ENCODE results near the gene ESM1. TPM values are rescaled to one million over a fixed set of nuclear protein-coding genes. Genes with fewer than 3 reads are reported as not detected.

The ESM1 gene
- polyA plus RNA-seq, 1 donor from 2014 or later = not detected

DNA sequence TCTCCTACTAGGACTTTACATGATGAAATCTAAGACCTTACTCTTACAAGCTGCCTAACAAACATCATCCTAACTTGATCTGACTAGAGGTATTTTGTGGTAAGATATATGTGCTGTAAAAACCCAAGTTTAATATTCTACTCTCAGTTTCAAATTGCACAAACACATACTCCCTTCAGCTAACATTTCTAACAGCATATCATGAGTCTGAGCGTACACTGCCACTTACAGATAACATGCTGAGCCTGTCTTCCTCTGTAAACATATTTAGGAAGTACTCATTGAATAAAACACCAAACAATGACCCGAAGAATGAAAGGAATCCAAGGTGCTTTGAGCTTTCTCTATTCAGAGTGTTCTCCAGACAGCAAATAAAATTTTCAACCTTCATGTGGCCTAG lies 7.9 kb upstream of the ESM1 start:
- no peak overlapping the region for H3K4me3 ChIP-seq (ENCODE audit: low read length)
- no peak overlapping the region for H2AFZ ChIP-seq (ENCODE audit: low read depth, low read length)
- H3K4me2 ChIP-seq (ENCODE audit: low read length) = no peak overlapping the region
- H3F3A ChIP-seq (ENCODE audit: insufficient read depth, low read length, poor library complexity, severe bottlenecking) = no peaks in the 10 kb centered on the region
- H3K9ac ChIP-seq (ENCODE audit: low read length) = no peak overlapping the region
- H3K36me3 ChIP-seq (ENCODE audit: insufficient read depth, low read length) = no peaks in the 10 kb centered on the region
- TF ChIP-seq, protein P1, sequence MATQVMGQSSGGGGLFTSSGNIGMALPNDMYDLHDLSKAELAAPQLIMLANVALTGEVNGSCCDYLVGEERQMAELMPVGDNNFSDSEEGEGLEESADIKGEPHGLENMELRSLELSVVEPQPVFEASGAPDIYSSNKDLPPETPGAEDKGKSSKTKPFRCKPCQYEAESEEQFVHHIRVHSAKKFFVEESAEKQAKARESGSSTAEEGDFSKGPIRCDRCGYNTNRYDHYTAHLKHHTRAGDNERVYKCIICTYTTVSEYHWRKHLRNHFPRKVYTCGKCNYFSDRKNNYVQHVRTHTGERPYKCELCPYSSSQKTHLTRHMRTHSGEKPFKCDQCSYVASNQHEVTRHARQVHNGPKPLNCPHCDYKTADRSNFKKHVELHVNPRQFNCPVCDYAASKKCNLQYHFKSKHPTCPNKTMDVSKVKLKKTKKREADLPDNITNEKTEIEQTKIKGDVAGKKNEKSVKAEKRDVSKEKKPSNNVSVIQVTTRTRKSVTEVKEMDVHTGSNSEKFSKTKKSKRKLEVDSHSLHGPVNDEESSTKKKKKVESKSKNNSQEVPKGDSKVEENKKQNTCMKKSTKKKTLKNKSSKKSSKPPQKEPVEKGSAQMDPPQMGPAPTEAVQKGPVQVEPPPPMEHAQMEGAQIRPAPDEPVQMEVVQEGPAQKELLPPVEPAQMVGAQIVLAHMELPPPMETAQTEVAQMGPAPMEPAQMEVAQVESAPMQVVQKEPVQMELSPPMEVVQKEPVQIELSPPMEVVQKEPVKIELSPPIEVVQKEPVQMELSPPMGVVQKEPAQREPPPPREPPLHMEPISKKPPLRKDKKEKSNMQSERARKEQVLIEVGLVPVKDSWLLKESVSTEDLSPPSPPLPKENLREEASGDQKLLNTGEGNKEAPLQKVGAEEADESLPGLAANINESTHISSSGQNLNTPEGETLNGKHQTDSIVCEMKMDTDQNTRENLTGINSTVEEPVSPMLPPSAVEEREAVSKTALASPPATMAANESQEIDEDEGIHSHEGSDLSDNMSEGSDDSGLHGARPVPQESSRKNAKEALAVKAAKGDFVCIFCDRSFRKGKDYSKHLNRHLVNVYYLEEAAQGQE (IDR thresholded peaks at IDR 0.05; ENCODE audit: borderline replicate concordance) = no peak
- TF ChIP-seq, protein P2, sequence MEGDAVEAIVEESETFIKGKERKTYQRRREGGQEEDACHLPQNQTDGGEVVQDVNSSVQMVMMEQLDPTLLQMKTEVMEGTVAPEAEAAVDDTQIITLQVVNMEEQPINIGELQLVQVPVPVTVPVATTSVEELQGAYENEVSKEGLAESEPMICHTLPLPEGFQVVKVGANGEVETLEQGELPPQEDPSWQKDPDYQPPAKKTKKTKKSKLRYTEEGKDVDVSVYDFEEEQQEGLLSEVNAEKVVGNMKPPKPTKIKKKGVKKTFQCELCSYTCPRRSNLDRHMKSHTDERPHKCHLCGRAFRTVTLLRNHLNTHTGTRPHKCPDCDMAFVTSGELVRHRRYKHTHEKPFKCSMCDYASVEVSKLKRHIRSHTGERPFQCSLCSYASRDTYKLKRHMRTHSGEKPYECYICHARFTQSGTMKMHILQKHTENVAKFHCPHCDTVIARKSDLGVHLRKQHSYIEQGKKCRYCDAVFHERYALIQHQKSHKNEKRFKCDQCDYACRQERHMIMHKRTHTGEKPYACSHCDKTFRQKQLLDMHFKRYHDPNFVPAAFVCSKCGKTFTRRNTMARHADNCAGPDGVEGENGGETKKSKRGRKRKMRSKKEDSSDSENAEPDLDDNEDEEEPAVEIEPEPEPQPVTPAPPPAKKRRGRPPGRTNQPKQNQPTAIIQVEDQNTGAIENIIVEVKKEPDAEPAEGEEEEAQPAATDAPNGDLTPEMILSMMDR (IDR thresholded peaks at IDR 0.05; ENCODE audit: poor library complexity, severe bottlenecking) = no peak
- TF ChIP-seq RAD21 (conservative IDR thresholded peaks at IDR 0.05) = no peak
- no peak for TF ChIP-seq POLR2AphosphoS5 (IDR thresholded peaks at IDR 0.05)
- no peak for TF ChIP-seq TAF1 (IDR thresholded peaks at IDR 0.05; ENCODE audit: low read depth)
- TF ChIP-seq SMC3 (conservative IDR thresholded peaks at IDR 0.05; ENCODE audit: poor library complexity) = no peak
- TF ChIP-seq EP300 (conservative IDR thresholded peaks at IDR 0.05; ENCODE audit: poor library complexity, severe bottlenecking) = no peak
- TF ChIP-seq EZH2 (IDR thresholded peaks at IDR 0.05; ENCODE audit: borderline replicate concordance, insufficient read depth, low read length, poor library complexity, severe bottlenecking) = no peak
- no peak for TF ChIP-seq MXI1 (conservative IDR thresholded peaks at IDR 0.05; ENCODE audit: poor library complexity, severe bottlenecking)
- H3K27me3 ChIP-seq (ENCODE audit: insufficient read depth, low read depth, low read length) = no peaks in the 10 kb centered on the region
- no peak overlapping the region for H3K27ac ChIP-seq (ENCODE audit: low read length)
- H3K9me3 ChIP-seq (ENCODE audit: low read length) = no peaks in the 10 kb centered on the region
- H4K20me1 ChIP-seq (ENCODE audit: insufficient read depth) = no peaks in the 10 kb centered on the region
- no peaks in the 10 kb centered on the region for H3K79me2 ChIP-seq (replicated peaks; ENCODE audit: insufficient read depth, low read length)
- no peaks in the 10 kb centered on the region for H3K9me2 ChIP-seq (ENCODE audit: insufficient read depth, low read length)

DNA sequence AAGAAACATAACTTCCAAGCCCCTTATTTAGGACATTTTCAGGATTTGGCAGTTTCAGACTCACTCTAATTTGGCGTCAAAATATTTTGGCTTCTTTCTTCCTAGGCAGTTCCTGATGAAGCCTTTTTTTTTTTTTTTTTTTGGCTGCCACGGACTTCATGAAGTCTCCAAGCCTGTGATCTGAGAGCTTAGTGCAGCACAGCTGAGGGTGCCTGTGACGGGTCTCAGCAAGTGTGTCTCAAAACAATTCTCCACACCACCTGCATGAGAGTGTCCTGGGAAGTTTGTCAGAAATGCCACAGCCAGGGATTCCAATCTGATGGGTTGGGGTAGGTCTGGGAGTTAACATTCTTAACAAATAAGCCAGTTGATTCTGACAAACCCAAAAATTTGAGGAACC lies 6.0 kb upstream of the ESM1 start:
- no peak overlapping the region for H3K27ac ChIP-seq (ENCODE audit: low read length)
- H3K79me2 ChIP-seq (replicated peaks; ENCODE audit: insufficient read depth, low read length) = no peaks in the 10 kb centered on the region
- no peak overlapping the region for H3K4me3 ChIP-seq (ENCODE audit: low read length)
- H3K9me2 ChIP-seq (ENCODE audit: insufficient read depth, low read length) = no peaks in the 10 kb centered on the region
- no peak overlapping the region for H2AFZ ChIP-seq (ENCODE audit: low read depth, low read length)
- no peaks in the 10 kb centered on the region for H3K9me3 ChIP-seq (ENCODE audit: low read length)
- H4K20me1 ChIP-seq (ENCODE audit: insufficient read depth) = no peaks in the 10 kb centered on the region
- H3K36me3 ChIP-seq (ENCODE audit: insufficient read depth, low read length) = no peaks in the 10 kb centered on the region
- H3F3A ChIP-seq (ENCODE audit: insufficient read depth, low read length, poor library complexity, severe bottlenecking) = no peaks in the 10 kb centered on the region
- no peak for TF ChIP-seq SMC3 (conservative IDR thresholded peaks at IDR 0.05; ENCODE audit: poor library complexity)
- H3K27me3 ChIP-seq (ENCODE audit: insufficient read depth, low read depth, low read length) = no peaks in the 10 kb centered on the region
- H3K9ac ChIP-seq (ENCODE audit: low read length) = no peak overlapping the region
- H3K4me2 ChIP-seq (ENCODE audit: low read length) = no peak overlapping the region

DNA sequence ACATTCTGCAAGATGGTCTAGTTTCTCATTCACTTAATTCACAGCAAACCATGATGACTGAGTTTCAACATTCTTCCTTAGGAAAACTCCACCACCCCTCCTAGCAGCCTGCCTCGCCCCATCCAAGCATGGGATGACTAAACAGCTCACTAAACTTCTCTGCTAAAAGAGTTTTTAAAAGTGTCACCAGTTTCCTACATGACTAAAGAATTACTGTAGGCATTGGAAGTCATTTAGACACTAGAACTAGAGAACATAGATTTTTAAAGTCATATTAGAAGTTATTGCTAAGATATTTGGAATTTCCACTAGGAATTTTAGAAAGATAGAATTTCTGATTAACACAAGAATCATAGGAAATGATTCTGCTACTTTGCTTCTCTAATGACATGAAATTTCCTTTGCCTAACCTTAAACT lies 5.5 kb upstream of the ESM1 start:
- H2AFZ ChIP-seq (ENCODE audit: low read depth, low read length) = no peak overlapping the region
- H4K20me1 ChIP-seq (ENCODE audit: insufficient read depth) = no peaks in the 10 kb centered on the region
- no peaks in the 10 kb centered on the region for H3K9me3 ChIP-seq (ENCODE audit: low read length)
- no peaks in the 10 kb centered on the region for H3K9me2 ChIP-seq (ENCODE audit: insufficient read depth, low read length)
- H3K9ac ChIP-seq (ENCODE audit: low read length) = no peak overlapping the region
- no peaks in the 10 kb centered on the region for H3K27me3 ChIP-seq (ENCODE audit: insufficient read depth, low read depth, low read length)
- H3K27ac ChIP-seq (ENCODE audit: low read length) = no peak overlapping the region
- no peaks in the 10 kb centered on the region for H3K36me3 ChIP-seq (ENCODE audit: insufficient read depth, low read length)
- no peak overlapping the region for H3K4me2 ChIP-seq (ENCODE audit: low read length)
- no peaks in the 10 kb centered on the region for H3F3A ChIP-seq (ENCODE audit: insufficient read depth, low read length, poor library complexity, severe bottlenecking)
- TF ChIP-seq SMC3 (conservative IDR thresholded peaks at IDR 0.05; ENCODE audit: poor library complexity) (no peak), TAF1 (IDR thresholded peaks at IDR 0.05; ENCODE audit: low read depth) (no peak), POLR2AphosphoS5 (IDR thresholded peaks at IDR 0.05) (no peak), RAD21 (conservative IDR thresholded peaks at IDR 0.05) (no peak), EP300 (conservative IDR thresholded peaks at IDR 0.05; ENCODE audit: poor library complexity, severe bottlenecking) (no peak), MXI1 (conservative IDR thresholded peaks at IDR 0.05; ENCODE audit: poor library complexity, severe bottlenecking) (no peak), EZH2 (IDR thresholded peaks at IDR 0.05; ENCODE audit: borderline replicate concordance, insufficient read depth, low read length, poor library complexity, severe bottlenecking) (no peak)
- TF ChIP-seq, protein P2 (IDR thresholded peaks at IDR 0.05; ENCODE audit: poor library complexity, severe bottlenecking) = no peak
- TF ChIP-seq, protein P1 (IDR thresholded peaks at IDR 0.05; ENCODE audit: borderline replicate concordance) = no peak
- no peaks in the 10 kb centered on the region for H3K79me2 ChIP-seq (replicated peaks; ENCODE audit: insufficient read depth, low read length)
- H3K4me3 ChIP-seq (ENCODE audit: low read length) = no peak overlapping the region
